CD4-positive, alpha-beta T cell (primary cell): ENCODE results near the gene DMTF1. TPM values are rescaled to one million over a fixed set of nuclear protein-coding genes. Genes with fewer than 3 reads are reported as not detected.

Experiments used
- ATAC-seq: fragments of 200-7000 bp; cut with Tn5 transposase; one replicate; pipeline ENCODE4 v1.10.0; 2022; ENCODE audit warnings: mild to moderate bottlenecking; ENCODE audit not compliant: poor library complexity
- CTCF ChIA-PET: fragments of 350-600 bp; sonication (Branson Sonifier 250); formaldehyde crosslinking; loops from one replicate; lab custom pipeline; 2021; ENCODE audit warnings: antibody characterized with exemption, inconsistent platforms; lab: Charles Lee
- POLR2A ChIA-PET: fragments of 350-600 bp; sonication (Branson Sonifier 250); formaldehyde crosslinking; loops from one replicate; lab custom pipeline; 2021; ENCODE audit warnings: antibody characterized with exemption, inconsistent platforms; lab: Charles Lee
- DNase-seq, 14 experiments: peaks; one replicate each; pipeline ENCODE4 v3.0.0-alpha.2; 2013 to 2020; ENCODE audit warnings: mixed read lengths in 2 of 14
- H3K27ac ChIP-seq, 2 donors: one replicate each; pipeline versions ENCODE4 v1.5.1 to v1.7.0; 2013; ENCODE audit warnings: low read length in 2 of 2, low read depth in 1 of 2, mild to moderate bottlenecking in 1 of 2
- H3K27me3 ChIP-seq, 2 experiments: 1 replicate in 1 of 2; 2 replicates in 1 of 2; pipeline versions ENCODE4 v1.6.1 to v1.7.0; 2013; ENCODE audit warnings: low read length in 2 of 2, control low read depth in 1 of 2, mild to moderate bottlenecking in 1 of 2, moderate library complexity in 1 of 2; ENCODE audit not compliant: insufficient read depth in 2 of 2, control insufficient read depth in 1 of 2
- H3K36me3 ChIP-seq: one replicate; pipeline ENCODE4 v1.6.1; 2013; ENCODE audit warnings: low read length, control low read depth; ENCODE audit not compliant: insufficient read depth
- H3K4me1 ChIP-seq: one replicate; pipeline ENCODE4 v1.6.1; 2013; ENCODE audit warnings: low read length, control low read depth; ENCODE audit not compliant: insufficient read depth
- H3K4me3 ChIP-seq: one replicate; pipeline ENCODE4 v1.5.1; 2013; ENCODE audit warnings: mild to moderate bottlenecking, low read length, moderate library complexity
- H3K9me3 ChIP-seq, 2 experiments: 1 replicate in 1 of 2; 2 replicates in 1 of 2; pipeline versions ENCODE4 v1.6.1 to v1.7.0; 2013; ENCODE audit warnings: low read length in 2 of 2, mild to moderate bottlenecking in 2 of 2, control low read depth in 1 of 2, moderate library complexity in 1 of 2; ENCODE audit not compliant: control insufficient read depth in 1 of 2, insufficient read depth in 1 of 2
- H3K27ac Mint-ChIP-seq: one replicate; pipeline ENCODE4 v1.8.0; 2020; ENCODE audit warnings: mixed read lengths
- H3K27me3 Mint-ChIP-seq: one replicate; pipeline ENCODE4 v1.8.0; 2021; ENCODE audit warnings: mixed read lengths
- H3K36me3 Mint-ChIP-seq: one replicate; pipeline ENCODE4 v1.8.0; 2021; ENCODE audit warnings: low read depth, mixed read lengths
- H3K4me1 Mint-ChIP-seq: one replicate; pipeline ENCODE4 v1.8.0; 2021; ENCODE audit warnings: low read depth, mixed read lengths
- H3K4me3 Mint-ChIP-seq: one replicate; pipeline ENCODE4 v1.8.0; 2020; ENCODE audit warnings: mild to moderate bottlenecking, mixed read lengths
- H3K9me3 Mint-ChIP-seq: one replicate; pipeline ENCODE4 v1.8.0; 2020; ENCODE audit warnings: mixed read lengths
- CTCF ChIP-seq: fragments of 200-600 bp; IDR thresholded peaks from one replicate; pipeline ENCODE4 v1.8.0; 2022; ENCODE audit warnings: antibody characterized with exemption, mild to moderate bottlenecking
- intact Hi-C, 2 experiments: fragments of 100-400 bp; cut with DNase I in 1 of 2; cut with micrococcal nuclease in 1 of 2; formaldehyde crosslinking; loops; one replicate each; pipeline versions ENCODE4 v1.15.1 to v1.9.0; 2023 to 2025; cut with DNase I, micrococcal nuclease
- total RNA-seq, 174 experiments: library from RNA in 2 of 174; stranded (reverse) in 2 of 174; gene quantifications; one replicate each; pipeline ENCODE4 v1.2.3 and lab custom pipeline; 2021 to 2026

Gene DMTF1
- total RNA-seq, 2 experiments from 2014 or later = 114 to 115 TPM

GRCh38 chr7:87106974-87107612, 45.2 kb upstream of the DMTF1 start:
- intact Hi-C loops = no loop called here
- no peak overlapping the region for H3K27ac Mint-ChIP-seq
- TF ChIP-seq CTCF = no peak
- ChIA-PET CTCF (interaction anchor here (0.5 kb wide), 1 partner anchor 180 kb away, joined by 4 read pairs; no protein-coding TSS in a partner anchor), POLR2A (no interaction called here)
- H3K9me3 ChIP-seq = no peaks in the 10 kb centered on the region
- peaks cover 0 to 15% of the 10 kb centered on the region in 2 experiments for H3K27me3 ChIP-seq
- H3K4me1 Mint-ChIP-seq = no peaks in the 10 kb centered on the region
- H3K4me3 ChIP-seq = no peak overlapping the region
- no peaks in the 10 kb centered on the region for H3K36me3 Mint-ChIP-seq
- no peaks in the 10 kb centered on the region for H3K36me3 ChIP-seq
- H3K4me1 ChIP-seq = no peaks in the 10 kb centered on the region
- H3K27ac ChIP-seq = no peak overlapping the region
- ATAC-seq (no peak), DNase-seq (no peak)
- no peaks in the 10 kb centered on the region for H3K9me3 Mint-ChIP-seq
- H3K27me3 Mint-ChIP-seq = peaks cover 12% of the 10 kb centered on the region
- no peak overlapping the region for H3K4me3 Mint-ChIP-seq

GRCh38 chr7:87107949-87108776, 44.1 kb upstream of the DMTF1 start:
- Mint-ChIP-seq H3K4me1 (no peaks in the 10 kb centered on the region), H3K36me3 (no peaks in the 10 kb centered on the region), H3K27ac (no peak overlapping the region), H3K9me3 (no peaks in the 10 kb centered on the region), H3K4me3 (no peak overlapping the region), H3K27me3 (peaks cover 12% of the 10 kb centered on the region)
- no peaks in the 10 kb centered on the region for H3K36me3 ChIP-seq
- no peaks in the 10 kb centered on the region for H3K4me1 ChIP-seq
- POLR2A ChIA-PET = no interaction called here
- DNase-seq (no peak), ATAC-seq (no peak)
- CTCF ChIA-PET = no interaction called here
- intact Hi-C loops = no loop called here
- no peak for TF ChIP-seq CTCF
- no peaks in the 10 kb centered on the region for H3K9me3 ChIP-seq
- H3K27ac ChIP-seq = no peak overlapping the region
- peaks cover 0 to 15% of the 10 kb centered on the region in 2 experiments for H3K27me3 ChIP-seq
- H3K4me3 ChIP-seq = no peak overlapping the region

- Histone ChIP-seq H3K4me1 (no peaks in the 10 kb centered on the region), H3K9me3 (peaks cover 0 to 3% of the 10 kb centered on the region in 2 experiments), H3K36me3 (no peaks in the 10 kb centered on the region), H3K27ac (no peak overlapping the region), H3K4me3 (no peak overlapping the region), H3K27me3 (peaks cover 0 to 15% of the 10 kb centered on the region in 2 experiments)
- Mint-ChIP-seq H3K27me3 (peaks cover 9% of the 10 kb centered on the region), H3K9me3 (no peaks in the 10 kb centered on the region), H3K36me3 (no peaks in the 10 kb centered on the region), H3K27ac (no peak overlapping the region), H3K4me1 (no peaks in the 10 kb centered on the region), H3K4me3 (no peak overlapping the region)
- ATAC-seq = no peak
- TF ChIP-seq CTCF = no peak
- no peak for DNase-seq
- ChIA-PET POLR2A (no interaction called here), CTCF (no interaction called here)
- intact Hi-C loops = no loop called here
These were observed 41.5 kb upstream of the DMTF1 start for GRCh38 chr7:87110778-87111177.
